PC-3 (cell line): ENCODE data around the gene AK8. TPM values are rescaled to one million over a fixed set of nuclear protein-coding genes. Genes with fewer than 3 reads are reported as not detected.

Experiments used
- ATAC-seq: fragments of 200-7000 bp; cut with Tn5 transposase; 2 replicates; pipeline ENCODE4 v1.9.1; 2020; ENCODE audit warnings: mild to moderate bottlenecking, moderate library complexity
- BruUV-seq: library from RNA; stranded (reverse); fragments of 400-500 nt; replicated peaks from 2 replicates; lab custom pipeline; 2021; lab: Mats Ljungman, UMichigan
- CTCF ChIA-PET: fragments of 300-600 bp; sonication (Branson Sonifier 250); formaldehyde crosslinking; loops from one replicate; lab custom pipeline; 2022; ENCODE audit warnings: antibody characterized with exemption; lab: Charles Lee
- POLR2A ChIA-PET: fragments of 300-600 bp; sonication (Branson Sonifier 250); formaldehyde crosslinking; loops from one replicate; lab custom pipeline; 2022; ENCODE audit warnings: antibody characterized with exemption; ENCODE audit not compliant: unreplicated experiment; lab: Charles Lee
- DNase-seq: peaks from one replicate; pipeline ENCODE4 v3.0.0-alpha.2; 2015
- H2AFZ ChIP-seq: fragments of 300-600 bp; sonication (generic); 2 replicates; pipeline ENCODE4 v1.6.0; 2016; ENCODE audit warnings: antibody characterized with exemption, low read length
- H3F3A ChIP-seq: fragments of 300-600 bp; sonication (generic); one replicate; pipeline ENCODE4 v1.6.0; 2017; ENCODE audit warnings: antibody characterized with exemption, low read length, control low read depth, mild to moderate bottlenecking; ENCODE audit not compliant: unreplicated experiment
- H3K27ac ChIP-seq: fragments of 300-600 bp; sonication (generic); 2 replicates; pipeline ENCODE4 v1.5.1; 2016; ENCODE audit warnings: mild to moderate bottlenecking, low read length
- H3K27me3 ChIP-seq: fragments of 300-600 bp; sonication (generic); 2 replicates; pipeline ENCODE4 v1.6.1; 2016; ENCODE audit warnings: low read length, mixed read lengths
- H3K36me3 ChIP-seq: fragments of 300-600 bp; sonication (generic); 2 replicates; pipeline ENCODE4 v1.6.1; 2016; ENCODE audit warnings: low read depth, mixed run types, low read length, mixed read lengths
- H3K4me1 ChIP-seq: fragments of 300-600 bp; sonication (generic); 2 replicates; pipeline ENCODE4 v1.5.1; 2016; ENCODE audit warnings: low read length; ENCODE audit not compliant: insufficient read depth
- H3K4me2 ChIP-seq: fragments of 300-600 bp; sonication (generic); 2 replicates; pipeline ENCODE4 v1.6.0; 2016; ENCODE audit warnings: low read length
- H3K4me3 ChIP-seq: fragments of 300-600 bp; sonication (generic); 2 replicates; pipeline ENCODE4 v1.5.1; 2016; ENCODE audit warnings: mild to moderate bottlenecking, low read length, mixed read lengths
- H3K79me2 ChIP-seq: fragments of 300-600 bp; sonication (generic); 2 replicates; pipeline ENCODE4 v1.6.1; 2017; ENCODE audit warnings: low read length, mixed read lengths
- H3K9ac ChIP-seq: fragments of 300-600 bp; sonication (generic); 2 replicates; pipeline ENCODE4 v1.6.0; 2016; ENCODE audit warnings: mild to moderate bottlenecking, low read length
- H3K9me2 ChIP-seq: fragments of 300-600 bp; sonication (generic); replicated peaks from 2 replicates; pipeline ENCODE4 v1.6.1; 2016; ENCODE audit warnings: mixed run types, low read length, mixed read lengths
- H3K9me3 ChIP-seq: fragments of 300-600 bp; sonication (generic); 2 replicates; pipeline ENCODE4 v1.6.1; 2016; ENCODE audit warnings: low read length, mixed read lengths
- H4K20me1 ChIP-seq: fragments of 300-600 bp; sonication (generic); 2 replicates; pipeline ENCODE4 v1.6.1; 2016; ENCODE audit warnings: low read length, mixed read lengths
- EZH2 ChIP-seq: fragments of 300-600 bp; sonication (generic); IDR thresholded peaks from one replicate; pipeline ENCODE4 v1.6.1; 2017; ENCODE audit warnings: antibody characterized with exemption, mild to moderate bottlenecking, low read length; ENCODE audit not compliant: unreplicated experiment
- EZH2phosphoT487 ChIP-seq: fragments of 300-600 bp; sonication (generic); IDR thresholded peaks from 2 replicates; pipeline ENCODE4 v1.6.1; 2018; ENCODE audit warnings: mild to moderate bottlenecking, antibody characterized with exemption, low read length, borderline replicate concordance
- intact Hi-C: fragments of 100-400 bp; cut with micrococcal nuclease; formaldehyde crosslinking; loops from 2 replicates; pipeline ENCODE4 v1.9.0; 2023
- total RNA-seq: library from RNA; depleted of rRNA; stranded (reverse); fragments of >200 nt; gene quantifications from 2 replicates; pipeline ENCODE4 v1.2.3, GENCODE V29; 2014
- TF ChIP-seq, protein P1 (sequence below): fragments of 300-600 bp; sonication (generic); conservative IDR thresholded peaks from 2 replicates; pipeline ENCODE4 v1.5.1; 2017; ENCODE audit warnings: antibody characterized with exemption, low read depth, mild to moderate bottlenecking, low read length

Gene AK8
- total RNA-seq, 1 experiment from 2014 or later: 0.55 TPM

DNA sequence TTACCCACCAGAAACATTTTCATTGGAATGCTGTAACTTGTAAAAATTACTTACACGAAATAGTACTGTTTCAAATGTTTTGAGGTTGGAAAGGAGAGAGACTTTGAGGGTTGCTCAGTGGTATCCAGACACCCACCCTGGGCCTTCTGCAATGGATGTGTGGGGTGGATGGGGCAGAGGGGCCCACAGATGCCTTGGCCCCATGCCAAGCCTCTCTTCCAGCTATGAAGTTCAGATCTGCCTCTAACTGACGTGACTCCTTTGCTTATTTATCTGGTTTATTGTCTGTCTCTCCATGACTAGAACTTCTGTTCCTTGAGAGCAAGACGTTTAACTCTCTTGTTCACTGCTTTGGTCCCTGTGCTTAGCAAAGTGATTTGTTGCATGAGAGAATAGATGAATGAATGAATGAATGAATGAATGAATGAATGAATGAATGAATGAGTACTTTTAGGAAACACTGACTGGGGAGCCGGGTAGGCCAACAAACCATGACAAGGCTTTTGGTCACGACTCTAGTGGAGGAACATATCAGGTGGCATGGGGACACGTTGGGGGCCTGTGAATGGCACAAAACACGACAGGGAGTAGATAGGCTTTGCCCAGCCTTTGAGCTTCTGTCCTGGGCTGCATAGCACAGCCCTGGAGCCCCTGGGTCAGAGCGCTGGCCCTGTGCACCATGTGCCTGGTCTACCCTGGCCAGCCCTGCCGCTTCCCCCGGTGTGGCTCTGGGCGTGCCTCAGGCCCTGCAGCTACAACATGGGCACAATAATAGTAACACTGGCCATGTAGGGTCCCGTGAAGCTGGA is 31.8 kb downstream of the AK8 start:
- H3K36me3 ChIP-seq: no peaks in the 10 kb centered on the region
- TF ChIP-seq EZH2: no peak
- no peak overlapping the region for H3K4me2 ChIP-seq
- H4K20me1 ChIP-seq: no peaks in the 10 kb centered on the region
- H2AFZ ChIP-seq: no peak overlapping the region
- H3K9me3 ChIP-seq: no peaks in the 10 kb centered on the region
- H3K9me2 ChIP-seq: no peaks in the 10 kb centered on the region
- H3K79me2 ChIP-seq: no peaks in the 10 kb centered on the region
- intact Hi-C loops: no loop called here
- BruUV-seq: no TSS peak
- H3K27ac ChIP-seq: no peak overlapping the region
- DNase-seq (no peak), ATAC-seq (no peak)
- no peak overlapping the region for H3K4me3 ChIP-seq
- no peak overlapping the region for H3K9ac ChIP-seq
- H3K4me1 ChIP-seq: no peaks in the 10 kb centered on the region
- POLR2A ChIA-PET: no interaction called here
- CTCF ChIA-PET: no interaction called here
- no peaks in the 10 kb centered on the region for H3K27me3 ChIP-seq
- H3F3A ChIP-seq: no peaks in the 10 kb centered on the region

DNA sequence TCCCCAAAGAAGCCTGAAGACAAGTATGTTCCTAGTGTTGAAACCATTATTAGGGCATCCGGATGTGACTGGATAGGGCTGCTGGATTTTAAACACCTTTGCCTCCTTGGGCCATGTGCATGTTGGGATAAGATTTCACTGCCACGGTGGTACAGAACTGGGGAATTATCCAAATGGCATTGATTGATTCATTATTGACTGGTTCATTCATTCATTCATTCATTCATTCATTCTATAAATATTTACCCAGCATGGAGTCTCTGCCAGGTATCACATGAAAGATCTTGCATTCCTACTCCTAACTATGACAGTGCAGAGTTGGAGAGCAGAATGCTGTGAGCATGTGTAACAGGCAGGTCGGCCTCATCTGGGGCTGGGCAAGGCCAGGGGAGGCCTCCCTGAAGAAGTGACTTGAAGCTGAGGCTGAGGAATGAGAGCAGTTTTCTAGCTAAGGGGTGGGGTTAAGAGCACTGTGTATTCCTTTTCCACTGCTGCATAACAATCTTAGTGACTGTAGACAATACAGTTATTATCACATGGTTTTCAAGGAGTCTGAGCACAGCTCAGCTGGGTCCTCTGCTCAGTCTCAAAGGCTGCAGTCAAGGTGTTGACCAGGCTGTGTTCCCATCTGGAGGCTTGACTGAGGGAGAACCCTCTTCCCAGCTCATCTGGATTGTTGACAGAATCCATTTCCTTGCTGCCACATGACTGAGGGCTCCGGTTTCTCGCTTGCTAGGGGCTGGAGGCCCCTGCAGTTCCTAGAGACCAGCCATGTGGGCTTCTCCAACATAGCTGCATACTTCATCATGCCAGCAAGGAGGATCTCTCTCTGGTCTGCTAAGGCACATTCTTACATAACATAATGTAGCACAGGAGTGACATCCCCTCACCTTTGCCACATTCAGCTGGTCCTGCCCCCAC is 35.7 kb downstream of the AK8 start:
- Histone ChIP-seq H3K36me3 (no peaks in the 10 kb centered on the region), H3K27ac (no peak overlapping the region), H3K4me3 (no peak overlapping the region), H3K27me3 (no peaks in the 10 kb centered on the region), H3K9me2 (no peaks in the 10 kb centered on the region), H2AFZ (no peak overlapping the region), H3F3A (no peaks in the 10 kb centered on the region), H3K79me2 (no peaks in the 10 kb centered on the region), H3K4me1 (peaks cover 7% of the 10 kb centered on the region; the same call in 1 of the 2 replicates), H3K9me3 (no peaks in the 10 kb centered on the region), H3K4me2 (no peak overlapping the region), H3K9ac (no peak overlapping the region), H4K20me1 (no peaks in the 10 kb centered on the region)
- intact Hi-C loops: no loop called here
- ChIA-PET POLR2A (no interaction called here), CTCF (no interaction called here)
- ATAC-seq (no peak), DNase-seq (no peak)
- TF ChIP-seq EZH2 (no peak), EZH2phosphoT487 (no peak)
- TF ChIP-seq, protein P1, sequence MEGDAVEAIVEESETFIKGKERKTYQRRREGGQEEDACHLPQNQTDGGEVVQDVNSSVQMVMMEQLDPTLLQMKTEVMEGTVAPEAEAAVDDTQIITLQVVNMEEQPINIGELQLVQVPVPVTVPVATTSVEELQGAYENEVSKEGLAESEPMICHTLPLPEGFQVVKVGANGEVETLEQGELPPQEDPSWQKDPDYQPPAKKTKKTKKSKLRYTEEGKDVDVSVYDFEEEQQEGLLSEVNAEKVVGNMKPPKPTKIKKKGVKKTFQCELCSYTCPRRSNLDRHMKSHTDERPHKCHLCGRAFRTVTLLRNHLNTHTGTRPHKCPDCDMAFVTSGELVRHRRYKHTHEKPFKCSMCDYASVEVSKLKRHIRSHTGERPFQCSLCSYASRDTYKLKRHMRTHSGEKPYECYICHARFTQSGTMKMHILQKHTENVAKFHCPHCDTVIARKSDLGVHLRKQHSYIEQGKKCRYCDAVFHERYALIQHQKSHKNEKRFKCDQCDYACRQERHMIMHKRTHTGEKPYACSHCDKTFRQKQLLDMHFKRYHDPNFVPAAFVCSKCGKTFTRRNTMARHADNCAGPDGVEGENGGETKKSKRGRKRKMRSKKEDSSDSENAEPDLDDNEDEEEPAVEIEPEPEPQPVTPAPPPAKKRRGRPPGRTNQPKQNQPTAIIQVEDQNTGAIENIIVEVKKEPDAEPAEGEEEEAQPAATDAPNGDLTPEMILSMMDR: no peak
- BruUV-seq: no TSS peak

DNA sequence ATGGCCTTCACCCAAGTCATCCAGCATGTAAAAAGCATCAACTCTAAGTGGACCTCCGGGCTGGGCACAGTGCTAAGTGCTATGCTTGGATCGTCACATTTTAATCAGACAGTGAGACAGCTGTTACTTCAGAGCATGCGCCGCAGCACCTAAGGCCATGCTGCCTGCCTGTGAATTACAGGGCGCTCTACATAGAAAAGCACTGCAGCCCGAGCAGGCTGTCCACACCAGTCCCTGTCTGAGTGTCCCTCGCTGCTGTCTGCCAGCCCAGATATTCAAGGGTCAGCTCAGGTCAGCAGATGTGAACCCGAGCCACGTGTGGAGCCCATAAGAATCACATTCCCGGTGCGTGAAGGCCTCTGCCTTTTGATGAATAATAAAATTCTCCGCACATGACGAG is 37.1 kb downstream of the AK8 start:
- Histone ChIP-seq H3K9me3 (no peaks in the 10 kb centered on the region), H3K27me3 (no peaks in the 10 kb centered on the region), H3K9me2 (no peaks in the 10 kb centered on the region), H3K79me2 (no peaks in the 10 kb centered on the region), H3K27ac (no peak overlapping the region), H3K36me3 (no peaks in the 10 kb centered on the region), H4K20me1 (no peaks in the 10 kb centered on the region), H3F3A (no peaks in the 10 kb centered on the region), H3K4me2 (no peak overlapping the region), H3K4me1 (peaks cover 7% of the 10 kb centered on the region; the same call in 1 of the 2 replicates), H2AFZ (no peak overlapping the region), H3K9ac (no peak overlapping the region), H3K4me3 (no peak overlapping the region)
- CTCF ChIA-PET: no interaction called here
- no peak for ATAC-seq
- TF ChIP-seq EZH2phosphoT487 (no peak), EZH2 (no peak)
- TF ChIP-seq, protein P1: no peak
- BruUV-seq: no TSS peak
- DNase-seq: no peak
- POLR2A ChIA-PET: no interaction called here
- intact Hi-C loops: no loop called here
